Measurements from ENCODE around the gene BBS9. TPM values are rescaled to one million over a fixed set of nuclear protein-coding genes. Genes with fewer than 3 reads are reported as not detected.
A peak's percentile ranks its signal among the peaks of the same experiment; 100 is the strongest.

Gene BBS9
- total and polyA plus RNA-seq, 2 experiments from 2014 or later, result 10.2 to 15.0 TPM

DNA sequence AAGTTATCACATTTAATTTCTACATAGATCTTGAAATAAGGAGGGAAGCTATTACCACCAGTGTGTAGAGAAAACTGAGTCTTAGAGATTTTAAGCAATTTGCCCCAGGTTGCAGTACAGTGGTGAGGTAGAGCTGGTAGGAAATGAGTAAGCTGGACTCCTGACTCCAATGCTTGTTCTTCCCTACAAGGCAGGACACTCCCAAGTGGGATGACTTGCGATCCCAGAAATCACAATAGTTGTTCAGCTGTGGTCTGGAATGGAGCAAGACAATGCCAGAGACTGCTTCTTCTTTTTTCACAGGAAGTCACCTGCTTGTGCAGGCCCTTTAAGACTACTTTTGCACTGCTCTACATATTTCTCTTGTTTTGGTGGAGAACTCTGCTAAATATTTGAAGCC lies 448.8 kb downstream of the BBS9 start:
- whole genome bisulfite sequencing, 2 experiments (ENCODE audit: low coverage in 1 of 2, low lambda C conversion rate in 2 of 2, missing lambda C conversion rate in 2 of 2), result 90 to 100% methylated on average over 1 of the region's 1 CpG
- in situ Hi-C loops (cut with MboI), result no loop called here

DNA sequence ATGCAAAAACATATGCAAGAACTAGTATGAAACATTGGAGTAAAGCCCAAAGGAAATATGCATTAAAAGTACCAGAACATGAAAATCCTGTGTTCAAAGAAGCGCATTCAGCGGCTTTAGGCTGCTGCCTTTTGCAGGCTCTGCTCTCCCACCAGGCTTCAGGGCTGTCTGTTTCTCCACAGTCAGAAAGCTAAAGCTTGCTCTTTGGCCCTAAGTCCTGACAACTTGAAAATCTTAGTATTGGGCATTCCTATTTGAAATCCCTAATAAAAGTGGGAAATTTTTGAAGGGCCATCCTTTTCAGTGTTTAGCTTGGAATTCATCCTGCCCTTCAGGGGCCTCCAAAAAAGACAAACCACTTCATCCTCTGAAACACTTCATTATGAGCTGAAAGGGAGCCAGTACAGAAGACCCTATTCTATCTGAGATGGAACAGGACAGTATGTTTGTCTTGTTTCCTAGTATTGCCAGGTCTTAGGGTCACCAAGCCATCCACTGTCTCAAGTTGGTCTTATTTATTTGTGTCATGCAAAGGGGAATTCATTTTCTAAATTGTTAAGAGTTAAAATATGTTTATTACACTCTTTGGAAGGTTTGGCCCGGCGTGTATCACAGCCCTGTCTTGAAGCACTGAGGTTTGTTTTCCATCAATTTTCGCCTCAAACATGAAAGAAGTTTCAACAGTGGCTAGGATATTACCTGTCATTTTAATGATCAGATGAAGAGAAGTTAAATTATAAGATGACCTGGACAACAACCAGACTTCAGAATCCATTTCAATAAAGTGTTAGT lies 449.7 kb downstream of the BBS9 start:
- Histone ChIP-seq H3K9me3 (ENCODE audit: low read depth) (no peaks in the 10 kb centered on the region), H3K9me2 (ENCODE audit: insufficient read depth) (no peaks in the 10 kb centered on the region), H4K20me1 (ENCODE audit: insufficient read depth) (no peaks in the 10 kb centered on the region), H3K27me3 (replicated peaks; ENCODE audit: insufficient read depth) (no peaks in the 10 kb centered on the region), H3F3A (ENCODE audit: insufficient read depth) (no peaks in the 10 kb centered on the region), H3K79me2 (ENCODE audit: insufficient read depth) (no peaks in the 10 kb centered on the region), H3K9ac (no peak overlapping the region), H3K4me1 (ENCODE audit: insufficient read depth) (no peaks in the 10 kb centered on the region), H3K27ac (no peak overlapping the region), H3K4me2 (ENCODE audit: unreplicated experiment) (no peak overlapping the region), H3K4me3 (no peak overlapping the region), H3K36me3 (ENCODE audit: low read depth) (no peaks in the 10 kb centered on the region), H2AFZ (no peak overlapping the region)
- no peak for DNase-seq
- no peak for TF ChIP-seq EZH2 (IDR thresholded peaks at IDR 0.05; ENCODE audit: insufficient read depth, poor library complexity, severe bottlenecking)
- in situ Hi-C loops (cut with MboI), result no loop called here
- 81 to 86% methylated on average over 5 of the region's 5 CpGs for WGBS, 2 experiments (ENCODE audit: low coverage in 1 of 2, low lambda C conversion rate in 2 of 2, missing lambda C conversion rate in 2 of 2)

More for the DNA sequence above, 448.8 kb downstream of the BBS9 start:
- H3K79me2 ChIP-seq (ENCODE audit: insufficient read depth), result no peaks in the 10 kb centered on the region
- no peaks in the 10 kb centered on the region for H3K36me3 ChIP-seq (ENCODE audit: low read depth)
- no peak overlapping the region for H3K4me3 ChIP-seq
- H2AFZ ChIP-seq, result no peak overlapping the region
- H3F3A ChIP-seq (ENCODE audit: insufficient read depth), result no peaks in the 10 kb centered on the region
- no peaks in the 10 kb centered on the region for H3K27me3 ChIP-seq (replicated peaks; ENCODE audit: insufficient read depth)
- no peak overlapping the region for H3K4me2 ChIP-seq (ENCODE audit: unreplicated experiment)
- peak; percentile 10 for DNase-seq
- TF ChIP-seq EZH2 (IDR thresholded peaks at IDR 0.05; ENCODE audit: insufficient read depth, poor library complexity, severe bottlenecking), result no peak
- no peak for TF ChIP-seq EZH2phosphoT487 (IDR thresholded peaks at IDR 0.05; ENCODE audit: insufficient read depth, low read depth)
- no peak overlapping the region for H3K9ac ChIP-seq
- no peak overlapping the region for H3K27ac ChIP-seq
- H4K20me1 ChIP-seq (ENCODE audit: insufficient read depth), result no peaks in the 10 kb centered on the region
- H3K9me2 ChIP-seq (ENCODE audit: insufficient read depth), result no peaks in the 10 kb centered on the region
- no peaks in the 10 kb centered on the region for H3K4me1 ChIP-seq (ENCODE audit: insufficient read depth)
- no peaks in the 10 kb centered on the region for H3K9me3 ChIP-seq (ENCODE audit: low read depth)

GRCh38 chr7:33579673-33579960 lies 450.3 kb downstream of the BBS9 start:
- DNase-seq, result no peak
- Histone ChIP-seq H4K20me1 (ENCODE audit: insufficient read depth) (no peaks in the 10 kb centered on the region), H3K4me2 (ENCODE audit: unreplicated experiment) (no peak overlapping the region)

DNA sequence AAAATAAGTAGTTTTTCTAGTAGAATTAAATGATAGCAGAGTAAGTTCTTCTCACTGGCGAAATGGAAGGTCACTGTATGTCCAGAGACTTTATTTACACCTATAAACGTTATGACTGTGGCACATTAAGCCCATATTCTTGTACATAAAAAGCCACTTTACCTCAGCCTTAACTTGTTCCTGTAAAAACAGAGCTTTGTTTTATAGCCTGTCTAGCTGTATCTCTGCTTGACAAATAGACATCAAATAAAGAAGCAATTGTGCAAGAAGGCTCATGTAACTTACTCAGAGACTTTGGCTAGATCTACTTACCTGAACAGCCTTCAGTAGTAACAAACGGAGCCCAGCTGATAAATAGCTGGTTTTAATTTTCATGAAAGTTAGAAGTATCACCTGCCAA lies 451.9 kb downstream of the BBS9 start:
- no peak for DNase-seq
- no peak overlapping the region for H3K27ac ChIP-seq
- no peaks in the 10 kb centered on the region for H3K79me2 ChIP-seq (ENCODE audit: insufficient read depth)
- H3K27me3 ChIP-seq (replicated peaks; ENCODE audit: insufficient read depth), result no peaks in the 10 kb centered on the region
- no peaks in the 10 kb centered on the region for H4K20me1 ChIP-seq (ENCODE audit: insufficient read depth)
- no peaks in the 10 kb centered on the region for H3F3A ChIP-seq (ENCODE audit: insufficient read depth)
- H3K9me3 ChIP-seq (ENCODE audit: low read depth), result no peaks in the 10 kb centered on the region
- H3K9me2 ChIP-seq (ENCODE audit: insufficient read depth), result no peaks in the 10 kb centered on the region
- in situ Hi-C loops (cut with MboI), result no loop called here
- H3K4me2 ChIP-seq (ENCODE audit: unreplicated experiment), result no peak overlapping the region
- H3K36me3 ChIP-seq (ENCODE audit: low read depth), result no peaks in the 10 kb centered on the region
- no peak overlapping the region for H3K4me3 ChIP-seq
- no peak overlapping the region for H2AFZ ChIP-seq
- TF ChIP-seq EZH2 (IDR thresholded peaks at IDR 0.05; ENCODE audit: insufficient read depth, poor library complexity, severe bottlenecking) (no peak), EZH2phosphoT487 (IDR thresholded peaks at IDR 0.05; ENCODE audit: insufficient read depth, low read depth) (no peak)
- no peaks in the 10 kb centered on the region for H3K4me1 ChIP-seq (ENCODE audit: insufficient read depth)
- WGBS, 2 experiments (ENCODE audit: low coverage in 1 of 2, low lambda C conversion rate in 2 of 2, missing lambda C conversion rate in 2 of 2), result 83 to 93% methylated on average over 3 of the region's 3 CpGs
- H3K9ac ChIP-seq, result no peak overlapping the region

More at GRCh38 chr7:33579673-33579960, 450.3 kb downstream of the BBS9 start:
- no peaks in the 10 kb centered on the region for H3K36me3 ChIP-seq (ENCODE audit: low read depth)
- no peaks in the 10 kb centered on the region for H3K9me2 ChIP-seq (ENCODE audit: insufficient read depth)
- H3K79me2 ChIP-seq (ENCODE audit: insufficient read depth), result no peaks in the 10 kb centered on the region
- in situ Hi-C loops (cut with MboI), result no loop called here
- H3F3A ChIP-seq (ENCODE audit: insufficient read depth), result no peaks in the 10 kb centered on the region
- no peak overlapping the region for H3K27ac ChIP-seq
- no peaks in the 10 kb centered on the region for H3K4me1 ChIP-seq (ENCODE audit: insufficient read depth)
- no peaks in the 10 kb centered on the region for H3K9me3 ChIP-seq (ENCODE audit: low read depth)
- TF ChIP-seq EZH2 (IDR thresholded peaks at IDR 0.05; ENCODE audit: insufficient read depth, poor library complexity, severe bottlenecking) (no peak), EZH2phosphoT487 (IDR thresholded peaks at IDR 0.05; ENCODE audit: insufficient read depth, low read depth) (no peak)
- H2AFZ ChIP-seq, result no peak overlapping the region
- no peaks in the 10 kb centered on the region for H3K27me3 ChIP-seq (replicated peaks; ENCODE audit: insufficient read depth)
- no peak overlapping the region for H3K4me3 ChIP-seq
- no peak overlapping the region for H3K9ac ChIP-seq

GRCh38 chr7:33582104-33582503 lies 452.7 kb downstream of the BBS9 start:
- DNase-seq, result no peak
- Histone ChIP-seq H3K4me1 (ENCODE audit: insufficient read depth) (no peaks in the 10 kb centered on the region), H3K9ac (no peak overlapping the region), H3K79me2 (ENCODE audit: insufficient read depth) (no peaks in the 10 kb centered on the region), H3K27me3 (replicated peaks; ENCODE audit: insufficient read depth) (no peaks in the 10 kb centered on the region), H3K4me3 (no peak overlapping the region), H3F3A (ENCODE audit: insufficient read depth) (no peaks in the 10 kb centered on the region), H3K4me2 (ENCODE audit: unreplicated experiment) (no peak overlapping the region), H3K27ac (no peak overlapping the region), H3K36me3 (ENCODE audit: low read depth) (no peaks in the 10 kb centered on the region), H2AFZ (no peak overlapping the region), H3K9me2 (ENCODE audit: insufficient read depth) (no peaks in the 10 kb centered on the region), H4K20me1 (ENCODE audit: insufficient read depth) (no peaks in the 10 kb centered on the region), H3K9me3 (ENCODE audit: low read depth) (no peaks in the 10 kb centered on the region)
- WGBS, 2 experiments (ENCODE audit: low coverage in 1 of 2, low lambda C conversion rate in 2 of 2, missing lambda C conversion rate in 2 of 2), result 92 to 100% methylated on average over 1 of the region's 1 CpG
- in situ Hi-C loops (cut with MboI), result no loop called here
- TF ChIP-seq EZH2phosphoT487 (IDR thresholded peaks at IDR 0.05; ENCODE audit: insufficient read depth, low read depth) (no peak), EZH2 (IDR thresholded peaks at IDR 0.05; ENCODE audit: insufficient read depth, poor library complexity, severe bottlenecking) (no peak)

Measured in GM23248 (cell line).